Naive thymus-derived CD8-positive, alpha-beta T cell (primary cell): ENCODE results near the gene DUSP6. TPM values are rescaled to one million over a fixed set of nuclear protein-coding genes. Genes with fewer than 3 reads are reported as not detected.

ENCODE experiments used
- ATAC-seq, 2 donors: fragments of 150-1000 bp; cut with Tn5 transposase in 1 of 2; sonication (Bioruptor Pico), chemical (Tn5 transposase) in 1 of 2; 1 replicate in 1 of 2; 2 replicates in 1 of 2; pipeline ENCODE4 v1.10.0; 2021; ENCODE audit warnings: mild to moderate bottlenecking in 2 of 2, moderate library complexity in 2 of 2
- POLR2A ChIA-PET: fragments of 350-600 bp; sonication (Branson Sonifier 250); formaldehyde crosslinking; loops from one replicate; lab custom pipeline; 2021; ENCODE audit warnings: antibody characterized with exemption; lab: Charles Lee
- DNase-seq, 10 donors: peaks; one replicate each; pipeline versions ENCODE4 v3.0.0 to v3.0.0-alpha.2; 2020 to 2022
- H3K27ac Mint-ChIP-seq, 10 donors: one replicate each; pipeline ENCODE4 v1.8.0; 2020 to 2022; ENCODE audit warnings: mild to moderate bottlenecking in 10 of 10, mixed read lengths in 10 of 10, moderate library complexity in 4 of 10, inconsistent platforms in 1 of 10
- H3K27me3 Mint-ChIP-seq, 5 donors: one replicate each; pipeline ENCODE4 v1.8.0; 2021 to 2022; ENCODE audit warnings: mixed read lengths in 5 of 5
- H3K36me3 Mint-ChIP-seq, 3 donors: one replicate each; pipeline ENCODE4 v1.8.0; 2020 to 2022; ENCODE audit warnings: mixed read lengths in 3 of 3, mild to moderate bottlenecking in 2 of 3, inconsistent platforms in 1 of 3
- H3K4me1 Mint-ChIP-seq, 4 donors: one replicate each; pipeline ENCODE4 v1.8.0; 2021 to 2022; ENCODE audit warnings: mixed read lengths in 4 of 4
- H3K4me3 Mint-ChIP-seq, 10 donors: one replicate each; pipeline ENCODE4 v1.8.0; 2020 to 2022; ENCODE audit warnings: mild to moderate bottlenecking in 10 of 10, mixed read lengths in 10 of 10, moderate library complexity in 6 of 10, inconsistent platforms in 1 of 10
- H3K9me3 Mint-ChIP-seq, 9 donors: one replicate each; pipeline ENCODE4 v1.8.0; 2020 to 2022; ENCODE audit warnings: mixed read lengths in 9 of 9, mild to moderate bottlenecking in 3 of 9, inconsistent platforms in 1 of 9, moderate library complexity in 1 of 9
- polyA plus RNA-seq, 3 donors: library from polyadenylated mRNA; unstranded; fragments of 300-500 nt; fragmentation: Illumina TruSeq; gene quantifications; one replicate each; pipeline ENCODE4 v1.2.3, GENCODE V29; 2021
- total RNA-seq, 8 experiments: library from RNA in 2 of 8; stranded (reverse) in 2 of 8; gene quantifications; one replicate each; pipeline ENCODE4 v1.2.3 and lab custom pipeline; 2021 to 2026

Gene DUSP6
- total and polyA plus RNA-seq, 5 experiments from 2014 or later = 0.57 to 2.1 (median 1.1) TPM

GRCh38 chr12:89355243-89356068 is 3.2 kb upstream of the DUSP6 start:
- ATAC-seq (no peak), DNase-seq (no peak)
- Mint-ChIP-seq H3K27me3 (peaks cover 0 to 16% (median 4%) of the 10 kb centered on the region in 5 donors), H3K27ac (peak overlapping the region in 5 of 10 donors; percentile 3 to 88 (median 57)), H3K36me3 (no peaks in the 10 kb centered on the region), H3K4me3 (peak overlapping the region; percentile 34 to 94 (median 90)), H3K4me1 (peaks cover 26 to 46% (median 37%) of the 10 kb centered on the region in 4 donors), H3K9me3 (no peaks in the 10 kb centered on the region)
- POLR2A ChIA-PET = no interaction called here

- ATAC-seq = no peak
- Mint-ChIP-seq H3K9me3 (no peaks in the 10 kb centered on the region), H3K4me3 (peak overlapping the region; percentile 80 to 94 (median 90)), H3K27me3 (peaks cover 0 to 15% (median 4%) of the 10 kb centered on the region in 5 donors), H3K4me1 (peaks cover 30 to 54% (median 44%) of the 10 kb centered on the region in 4 donors), H3K36me3 (no peaks in the 10 kb centered on the region), H3K27ac (peak overlapping the region in 9 of 10 donors; percentile 44 to 88 (median 69))
- POLR2A ChIA-PET = no interaction called here
- peak in 1 of 10 donors; percentile 36 for DNase-seq
These were observed 2.3 kb upstream of the DUSP6 start for GRCh38 chr12:89354612-89355067.

GRCh38 chr12:89353823-89354611 is 1.7 kb upstream of the DUSP6 start:
- Mint-ChIP-seq H3K27me3 (peaks cover 0 to 9% (median 4%) of the 10 kb centered on the region in 5 donors), H3K36me3 (no peaks in the 10 kb centered on the region), H3K27ac (peak overlapping the region in 9 of 10 donors; percentile 44 to 88 (median 69)), H3K9me3 (no peaks in the 10 kb centered on the region), H3K4me1 (peaks cover 30 to 56% (median 47%) of the 10 kb centered on the region in 4 donors), H3K4me3 (peak overlapping the region; percentile 80 to 94 (median 90))
- DNase-seq (peak in 9 of 10 donors; percentile 27 to 73 (median 44)), ATAC-seq (peak; percentile 13)
- POLR2A ChIA-PET = no interaction called here

- Mint-ChIP-seq H3K9me3 (no peaks in the 10 kb centered on the region), H3K36me3 (no peaks in the 10 kb centered on the region), H3K27ac (peak overlapping the region in 5 of 10 donors; percentile 34 to 89 (median 80)), H3K4me1 (peaks cover 30 to 58% (median 49%) of the 10 kb centered on the region in 4 donors), H3K27me3 (peaks cover 0 to 5% (median 2%) of the 10 kb centered on the region in 5 donors), H3K4me3 (peak overlapping the region; percentile 80 to 96 (median 92))
- POLR2A ChIA-PET = interaction anchor here (1.0 to 2.4 kb wide), 3 partner anchors 108 to 510 kb away, joined by 3 to 9 read pairs (median 3); no protein-coding TSS in a partner anchor
- DNase-seq = peak in 6 of 10 donors; percentile 9 to 65 (median 30)
- peak in 1 of 2 donors; percentile 6 for ATAC-seq
These were observed 1.0 kb upstream of the DUSP6 start for GRCh38 chr12:89353188-89353822.

- peaks cover 30 to 66% (median 51%) of the 10 kb centered on the region in 4 donors for H3K4me1 Mint-ChIP-seq
- H3K36me3 Mint-ChIP-seq = no peaks in the 10 kb centered on the region
These were observed 134 bp downstream of the DUSP6 start for GRCh38 chr12:89352242-89352491.

GRCh38 chr12:89351489-89352241 is 636 bp downstream of the DUSP6 start:
- POLR2A ChIA-PET = interaction anchor here (0.8 to 2.4 kb wide), 4 partner anchors 77 to 174 kb away, joined by 3 to 9 read pairs (median 4); no protein-coding TSS in a partner anchor
- Mint-ChIP-seq H3K27ac (peak overlapping the region in 9 of 10 donors; percentile 69 to 90 (median 83)), H3K4me3 (peak overlapping the region; percentile 80 to 96 (median 92)), H3K36me3 (no peaks in the 10 kb centered on the region), H3K27me3 (peaks cover 0 to 4% (median 0%) of the 10 kb centered on the region in 5 donors), H3K9me3 (no peaks in the 10 kb centered on the region), H3K4me1 (peaks cover 30 to 71% (median 55%) of the 10 kb centered on the region in 4 donors)
- ATAC-seq = peak; percentile 42 to 50
- DNase-seq = peak in 9 of 10 donors; percentile 3 to 64 (median 35)

More at GRCh38 chr12:89352242-89352491, 134 bp downstream of the DUSP6 start:
- ATAC-seq (no peak), DNase-seq (no peak)
- H3K27ac Mint-ChIP-seq = peak overlapping the region; percentile 69 to 90 (median 84)
- H3K27me3 Mint-ChIP-seq = peaks cover 0 to 4% (median 0%) of the 10 kb centered on the region in 5 donors
- no peaks in the 10 kb centered on the region for H3K9me3 Mint-ChIP-seq
- POLR2A ChIA-PET = interaction anchor here (0.8 to 2.4 kb wide), 4 partner anchors 77 to 173 kb away, joined by 3 to 9 read pairs (median 4); no protein-coding TSS in a partner anchor
- H3K4me3 Mint-ChIP-seq = peak overlapping the region; percentile 80 to 96 (median 92)

- Mint-ChIP-seq H3K4me1 (peaks cover 36 to 75% (median 63%) of the 10 kb centered on the region in 4 donors), H3K27me3 (peaks cover 0 to 6% (median 0%) of the 10 kb centered on the region in 5 donors), H3K36me3 (no peaks in the 10 kb centered on the region), H3K4me3 (peak overlapping the region; percentile 80 to 96 (median 92)), H3K9me3 (no peaks in the 10 kb centered on the region), H3K27ac (peak overlapping the region in 7 of 10 donors; percentile 9 to 89 (median 63))
- DNase-seq (peak in 3 of 10 donors; percentile 27 to 37 (median 31)), ATAC-seq (no peak)
- POLR2A ChIA-PET = interaction anchor here (2.4 kb wide), 1 partner anchor 105 kb away, joined by 9 read pairs; no protein-coding TSS in a partner anchor
These were observed 1.4 kb downstream of the DUSP6 start for GRCh38 chr12:89350630-89351488.

- POLR2A ChIA-PET = no interaction called here
- peak overlapping the region in 3 of 10 donors; percentile 26 to 73 (median 31) for H3K27ac Mint-ChIP-seq
- ATAC-seq = no peak
- peak overlapping the region in 9 of 10 donors; percentile 80 to 96 (median 90) for H3K4me3 Mint-ChIP-seq
- no peaks in the 10 kb centered on the region for H3K9me3 Mint-ChIP-seq
- H3K36me3 Mint-ChIP-seq = no peaks in the 10 kb centered on the region
- peaks cover 37 to 75% (median 61%) of the 10 kb centered on the region in 4 donors for H3K4me1 Mint-ChIP-seq
- peaks cover 0 to 4% (median 1%) of the 10 kb centered on the region in 5 donors for H3K27me3 Mint-ChIP-seq
- no peak for DNase-seq
These were observed 2.1 kb downstream of the DUSP6 start for GRCh38 chr12:89350260-89350629.

GRCh38 chr12:89349814-89350213 is 2.5 kb downstream of the DUSP6 start:
- peaks cover 35 to 75% (median 57%) of the 10 kb centered on the region in 4 donors for H3K4me1 Mint-ChIP-seq
- POLR2A ChIA-PET = no interaction called here
- DNase-seq (no peak), ATAC-seq (no peak)
- peak overlapping the region in 1 of 10 donors; percentile 36 for H3K27ac Mint-ChIP-seq
- H3K9me3 Mint-ChIP-seq = no peaks in the 10 kb centered on the region
- H3K4me3 Mint-ChIP-seq = peak overlapping the region in 4 of 10 donors; percentile 80 to 96 (median 90)
- peaks cover 0 to 8% (median 1%) of the 10 kb centered on the region in 5 donors for H3K27me3 Mint-ChIP-seq
- H3K36me3 Mint-ChIP-seq = no peaks in the 10 kb centered on the region

GRCh38 chr12:89348894-89349699 is 3.2 kb downstream of the DUSP6 start:
- ATAC-seq (no peak), DNase-seq (no peak)
- Mint-ChIP-seq H3K27ac (peak overlapping the region in 1 of 10 donors; percentile 71), H3K9me3 (no peaks in the 10 kb centered on the region), H3K36me3 (no peaks in the 10 kb centered on the region), H3K27me3 (peaks cover 0 to 15% (median 1%) of the 10 kb centered on the region in 5 donors), H3K4me3 (peak overlapping the region in 3 of 10 donors; percentile 30 to 94 (median 80)), H3K4me1 (peaks cover 31 to 75% (median 52%) of the 10 kb centered on the region in 4 donors)
- POLR2A ChIA-PET = no interaction called here
